Muscle of leg (tissue), 11 donors: Measurements from ENCODE around the gene PRMT6. TPM values are rescaled to one million over a fixed set of nuclear protein-coding genes. Genes with fewer than 3 reads are reported as not detected.
"Not testable (repeated sequence)": the region's sequence is repeated elsewhere in the genome, so short reads cannot be mapped to it uniquely, and the experiment has no call there.

Experiments
- DNase-seq: peaks from one replicate; pipeline ENCODE4 v3.0.0; 2013
- H3K27ac ChIP-seq: one replicate; pipeline ENCODE4 v1.5.1; 2013; ENCODE audit warnings: mild to moderate bottlenecking, low read length, control low read depth
- H3K27me3 ChIP-seq: one replicate; pipeline ENCODE4 v1.6.1; 2013; ENCODE audit warnings: low read length; ENCODE audit not compliant: control insufficient read depth, insufficient read depth
- H3K36me3 ChIP-seq: one replicate; pipeline ENCODE4 v1.6.1; 2013; ENCODE audit warnings: low read length; ENCODE audit not compliant: control insufficient read depth, insufficient read depth
- H3K4me1 ChIP-seq: one replicate; pipeline ENCODE4 v1.6.1; 2013; ENCODE audit warnings: low read length; ENCODE audit not compliant: control insufficient read depth, insufficient read depth
- H3K4me3 ChIP-seq: one replicate; pipeline ENCODE4 v1.5.1; 2013; ENCODE audit warnings: low read length, control low read depth
- H3K9me3 ChIP-seq: replicated peaks from 2 replicates; pipeline ENCODE4 v1.6.1; 2013; ENCODE audit warnings: low read depth, low read length; ENCODE audit not compliant: control insufficient read depth
- WGBS: methylation state at CpG from one replicate; pipeline ENCODE4 v1.1.5; 2013; ENCODE audit warnings: missing lambda C conversion rate; ENCODE audit not compliant: insufficient coverage; 5-methylcytosine and 5-hydroxymethylcytosine counted together
- polyA plus RNA-seq, 8 donors: library from polyadenylated mRNA; unstranded; fragments of 120-200 nt; gene quantifications; one replicate each; pipeline versions ENCODE4 v1.2.1 to v1.2.3, GENCODE V29; 2013; ENCODE audit warnings: inconsistent platforms in 1 of 8, low replicate concordance in 1 of 8; ENCODE audit not compliant: insufficient read length in 8 of 8, insufficient read depth in 1 of 8
- total RNA-seq: library from RNA; stranded (reverse); fragments of 120-200 nt; gene quantifications from one replicate; pipeline ENCODE4 v1.2.4, GENCODE V29; 2013

The PRMT6 gene
- total and polyA plus RNA-seq, 9 donors, result 11.2 to 23.3 (median 20.3) TPM

GRCh38 chr1:107047602-107048001, 8.9 kb upstream of the PRMT6 start:
- no peak for DNase-seq
- WGBS, result no CpG with 5 or more reads among the region's 1 CpG
- H3K36me3 ChIP-seq, result no peaks in the 10 kb centered on the region
- H3K9me3 ChIP-seq, result peaks cover 3% of the 10 kb centered on the region
- no peak overlapping the region for H3K4me3 ChIP-seq
- H3K27me3 ChIP-seq, result no peaks in the 10 kb centered on the region
- H3K4me1 ChIP-seq, result no peaks in the 10 kb centered on the region
- H3K27ac ChIP-seq, result no peak overlapping the region

GRCh38 chr1:107048241-107048640, 8.2 kb upstream of the PRMT6 start:
- Histone ChIP-seq H3K36me3 (no peaks in the 10 kb centered on the region), H3K9me3 (peaks cover 3% of the 10 kb centered on the region), H3K4me3 (no peak overlapping the region), H3K4me1 (no peaks in the 10 kb centered on the region), H3K27me3 (no peaks in the 10 kb centered on the region), H3K27ac (no peak overlapping the region)
- DNase-seq, result peak; percentile 36

- H3K36me3 ChIP-seq, result no peaks in the 10 kb centered on the region
- H3K9me3 ChIP-seq, result peaks cover 3% of the 10 kb centered on the region
- peaks cover 4% of the 10 kb centered on the region for H3K4me1 ChIP-seq
- no peaks in the 10 kb centered on the region for H3K27me3 ChIP-seq
- H3K4me3 ChIP-seq, result no peak overlapping the region
- no peak overlapping the region for H3K27ac ChIP-seq
- WGBS, result no CpG with 5 or more reads among the region's 1 CpG
- no peak for DNase-seq
These were observed 5.2 kb upstream of the PRMT6 start for GRCh38 chr1:107051266-107051665.

GRCh38 chr1:107055919-107056425, 502 bp upstream of the PRMT6 start:
- WGBS, result 90% methylated on average over 15 of the region's 24 CpGs
- H3K27me3 ChIP-seq, H3K9me3 ChIP-seq, DNase-seq, H3K36me3 ChIP-seq: not testable (repeated sequence)
- peaks cover 12% of the 10 kb centered on the region for H3K4me1 ChIP-seq
- peak overlapping the region; percentile 99 for H3K4me3 ChIP-seq
- H3K27ac ChIP-seq, result peak overlapping the region; percentile 90

GRCh38 chr1:107057197-107058133, 991 bp downstream of the PRMT6 start:
- DNase-seq, result peak; percentile 89
- Histone ChIP-seq H3K4me1 (peaks cover 12% of the 10 kb centered on the region), H3K27me3 (no peaks in the 10 kb centered on the region), H3K9me3 (no peaks in the 10 kb centered on the region), H3K4me3 (peak overlapping the region; percentile 99), H3K36me3 (peaks cover 7% of the 10 kb centered on the region), H3K27ac (peak overlapping the region; percentile 90)
- under 1% methylated on average over 44 of the region's 55 CpGs for WGBS

- no CpG with 5 or more reads among the region's 4 CpGs for WGBS
- Histone ChIP-seq H3K27ac (peak overlapping the region; percentile 90), H3K4me1 (peaks cover 12% of the 10 kb centered on the region), H3K4me3 (peak overlapping the region; percentile 99), H3K27me3 (no peaks in the 10 kb centered on the region), H3K9me3 (no peaks in the 10 kb centered on the region), H3K36me3 (peaks cover 7% of the 10 kb centered on the region)
- peak; percentile 43 for DNase-seq
These were observed 2.0 kb downstream of the PRMT6 start for GRCh38 chr1:107058245-107059032.

- no peak for DNase-seq
- no peak overlapping the region for H3K4me3 ChIP-seq
- H3K36me3 ChIP-seq, result peaks cover 7% of the 10 kb centered on the region
- H3K9me3 ChIP-seq, result no peaks in the 10 kb centered on the region
- WGBS, result 85% methylated on average over 1 of the region's 3 CpGs
- peaks cover 8% of the 10 kb centered on the region for H3K4me1 ChIP-seq
- H3K27me3 ChIP-seq, result no peaks in the 10 kb centered on the region
- H3K27ac ChIP-seq, result no peak overlapping the region
These were observed 5.4 kb downstream of the PRMT6 start for GRCh38 chr1:107061886-107062285.

- Histone ChIP-seq H3K4me3 (no peak overlapping the region), H3K27me3 (no peaks in the 10 kb centered on the region), H3K9me3 (no peaks in the 10 kb centered on the region), H3K4me1 (no peaks in the 10 kb centered on the region), H3K27ac (no peak overlapping the region), H3K36me3 (no peaks in the 10 kb centered on the region)
- DNase-seq, result no peak
- WGBS, result no CpG with 5 or more reads among the region's 4 CpGs
These were observed 17.0 kb downstream of the PRMT6 start for GRCh38 chr1:107073493-107073892.

- no peak overlapping the region for H3K27ac ChIP-seq
- H3K4me3 ChIP-seq, result no peak overlapping the region
- DNase-seq, result no peak
- WGBS, result 92% methylated on average over 2 of the region's 5 CpGs
- no peaks in the 10 kb centered on the region for H3K4me1 ChIP-seq
- H3K9me3 ChIP-seq, result no peaks in the 10 kb centered on the region
- H3K36me3 ChIP-seq, result no peaks in the 10 kb centered on the region
- H3K27me3 ChIP-seq, result no peaks in the 10 kb centered on the region
These were observed 20.4 kb downstream of the PRMT6 start for GRCh38 chr1:107076841-107077240.

GRCh38 chr1:107079249-107079648, 22.8 kb downstream of the PRMT6 start:
- H3K36me3 ChIP-seq, result no peaks in the 10 kb centered on the region
- no peak overlapping the region for H3K27ac ChIP-seq
- H3K4me3 ChIP-seq, result no peak overlapping the region
- DNase-seq, result no peak
- no peaks in the 10 kb centered on the region for H3K4me1 ChIP-seq
- 33% methylated on average over 1 of the region's 1 CpG for WGBS
- no peaks in the 10 kb centered on the region for H3K27me3 ChIP-seq
- H3K9me3 ChIP-seq, result no peaks in the 10 kb centered on the region
